Measurements from ENCODE around the gene BORCS6. TPM values are rescaled to one million over a fixed set of nuclear protein-coding genes. Genes with fewer than 3 reads are reported as not detected.

The BORCS6 gene
- total RNA-seq, 1 donor from 2014 or later: 12.4 TPM

DNA sequence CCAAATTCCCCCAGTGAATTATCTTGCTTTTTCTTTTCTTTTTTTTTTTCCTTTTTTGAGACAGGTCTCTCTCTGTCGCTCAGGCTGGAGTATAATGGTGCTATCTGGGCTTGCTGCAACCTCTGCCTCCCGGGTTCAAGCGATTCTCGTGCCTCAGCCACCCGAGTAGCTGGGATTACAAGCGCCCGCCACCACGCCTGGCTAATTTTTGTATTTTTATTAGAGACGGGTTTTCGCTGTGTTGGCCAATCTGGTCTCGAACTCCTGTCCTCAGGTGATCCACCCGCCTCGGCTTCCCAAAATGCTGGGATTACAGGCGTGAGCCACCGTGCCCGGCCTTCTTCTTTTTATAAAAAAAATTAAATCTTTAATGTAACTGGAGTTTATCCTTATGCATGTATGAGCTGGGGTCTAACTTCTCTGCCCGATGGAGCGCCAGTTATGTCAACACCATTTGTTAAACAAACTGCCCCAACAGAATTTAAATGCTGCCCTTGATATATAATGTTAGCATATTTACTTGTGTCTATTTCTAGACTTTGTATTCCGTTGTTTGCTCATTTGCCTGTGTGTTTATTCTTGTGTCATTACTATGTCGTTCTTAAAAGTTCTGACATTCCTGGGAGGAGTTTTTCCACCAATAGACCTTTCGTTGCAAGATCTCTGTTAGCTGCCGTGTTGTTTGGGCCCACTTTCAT lies 20.9 kb upstream of the BORCS6 start:
- DNase-seq (ENCODE audit: low spot score): no peak

DNA sequence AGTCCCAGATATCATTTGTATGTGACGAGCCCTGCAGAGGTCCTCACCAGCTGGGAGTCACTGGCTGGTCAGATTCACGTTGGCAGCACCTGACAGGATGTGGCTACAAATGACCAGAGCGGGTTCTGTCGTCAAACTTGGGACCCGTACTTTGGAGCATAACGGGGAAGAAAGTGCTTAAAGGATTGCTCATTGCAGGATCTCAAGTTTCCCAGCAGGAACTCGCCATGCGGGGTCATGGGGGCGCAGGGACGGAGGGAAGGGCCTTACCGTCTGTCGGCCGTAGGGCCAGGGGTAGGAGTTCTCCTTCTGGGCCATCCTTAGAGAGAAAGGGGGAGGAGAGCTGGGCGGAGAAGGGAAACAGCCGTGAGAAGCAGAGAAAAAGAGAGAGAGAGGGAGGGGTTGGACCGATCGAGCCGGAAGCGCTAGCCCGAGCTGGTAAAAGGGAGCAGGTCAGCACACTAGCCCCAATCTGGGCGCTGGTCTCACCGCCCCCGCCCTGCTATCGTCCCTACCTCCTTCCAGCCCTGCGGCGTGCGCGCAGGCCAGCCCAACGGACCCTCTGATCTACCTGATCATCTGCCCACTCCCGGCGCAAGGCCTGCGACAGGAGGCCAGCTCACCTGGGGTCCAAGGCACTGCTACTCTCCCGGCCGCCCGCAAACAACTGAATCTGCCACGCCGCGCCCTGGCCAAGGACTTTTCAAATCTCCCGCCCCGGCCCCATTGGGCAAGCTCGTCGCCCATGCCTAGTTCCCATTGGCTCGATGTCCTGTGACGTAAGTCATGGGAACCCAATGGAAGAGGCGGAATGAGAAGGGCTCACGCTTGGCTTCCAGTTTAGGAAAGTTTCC lies 20.2 kb upstream of the BORCS6 start, which contains the start of gene AURKB:
Gene AURKB (minus strand): TSS at position 669 of the 854 bp plus-strand sequence. CDS start 351 bp downstream, at position 318.
- DNase-seq (ENCODE audit: low spot score): peak; percentile 96

DNA sequence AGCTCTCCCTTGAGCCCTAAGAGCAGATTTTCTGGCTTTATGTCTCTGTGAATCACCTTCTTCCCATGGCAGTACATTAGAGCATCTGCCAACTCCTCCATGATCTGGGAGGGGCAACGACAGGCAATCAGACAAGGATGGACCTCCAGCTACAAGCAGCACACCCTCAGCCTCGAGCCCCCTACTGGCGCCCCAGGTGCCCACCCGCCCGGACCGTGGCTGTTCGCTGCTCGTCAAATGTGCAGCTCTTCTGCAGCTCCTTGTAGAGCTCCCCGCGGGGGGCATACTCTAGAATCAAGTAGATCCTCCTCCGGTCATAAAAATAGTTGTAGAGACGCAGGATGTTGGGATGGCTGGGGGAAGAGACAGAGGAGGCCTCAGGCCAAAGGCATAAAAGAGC lies 16.6 kb upstream of the BORCS6 start:
- no peak for DNase-seq (ENCODE audit: low spot score)

DNA sequence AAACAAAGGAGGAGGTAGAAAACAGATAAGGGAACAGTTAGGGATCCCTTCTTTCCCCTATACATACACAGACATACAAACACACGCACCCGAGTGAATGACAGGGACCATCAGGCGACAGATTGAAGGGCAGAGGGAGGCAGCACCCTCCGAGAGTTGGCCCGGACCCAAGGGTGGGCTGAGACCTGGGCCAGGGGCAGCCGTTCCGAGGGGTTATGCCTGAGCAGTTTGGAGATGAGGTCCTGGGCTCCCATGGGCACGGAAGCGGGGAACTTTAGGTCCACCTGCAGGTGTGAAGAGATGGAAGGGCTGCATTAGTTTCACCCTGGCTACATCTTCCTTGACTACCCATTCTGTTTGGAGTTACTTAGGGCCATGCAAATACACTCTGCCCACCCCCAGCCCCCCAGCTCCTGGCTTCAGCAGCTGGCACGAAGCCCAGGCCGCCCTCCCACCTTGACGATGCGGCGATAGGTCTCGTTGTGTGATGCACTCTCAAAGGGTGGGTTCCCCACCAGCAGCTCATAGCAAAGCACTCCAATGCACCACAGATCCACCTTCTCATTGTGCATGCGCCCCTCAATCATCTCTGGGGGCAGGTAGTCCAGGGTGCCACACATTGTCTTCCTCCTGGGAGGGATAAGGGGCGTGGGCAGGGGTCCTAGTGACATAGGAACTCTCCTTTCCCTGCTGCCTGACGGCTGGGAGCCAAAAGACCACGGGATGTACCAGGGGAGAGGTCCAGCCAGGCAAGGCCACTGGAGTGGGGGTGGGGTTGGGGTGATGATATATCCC lies 15.0 kb upstream of the BORCS6 start:
- DNase-seq (ENCODE audit: low spot score): no peak

DNA sequence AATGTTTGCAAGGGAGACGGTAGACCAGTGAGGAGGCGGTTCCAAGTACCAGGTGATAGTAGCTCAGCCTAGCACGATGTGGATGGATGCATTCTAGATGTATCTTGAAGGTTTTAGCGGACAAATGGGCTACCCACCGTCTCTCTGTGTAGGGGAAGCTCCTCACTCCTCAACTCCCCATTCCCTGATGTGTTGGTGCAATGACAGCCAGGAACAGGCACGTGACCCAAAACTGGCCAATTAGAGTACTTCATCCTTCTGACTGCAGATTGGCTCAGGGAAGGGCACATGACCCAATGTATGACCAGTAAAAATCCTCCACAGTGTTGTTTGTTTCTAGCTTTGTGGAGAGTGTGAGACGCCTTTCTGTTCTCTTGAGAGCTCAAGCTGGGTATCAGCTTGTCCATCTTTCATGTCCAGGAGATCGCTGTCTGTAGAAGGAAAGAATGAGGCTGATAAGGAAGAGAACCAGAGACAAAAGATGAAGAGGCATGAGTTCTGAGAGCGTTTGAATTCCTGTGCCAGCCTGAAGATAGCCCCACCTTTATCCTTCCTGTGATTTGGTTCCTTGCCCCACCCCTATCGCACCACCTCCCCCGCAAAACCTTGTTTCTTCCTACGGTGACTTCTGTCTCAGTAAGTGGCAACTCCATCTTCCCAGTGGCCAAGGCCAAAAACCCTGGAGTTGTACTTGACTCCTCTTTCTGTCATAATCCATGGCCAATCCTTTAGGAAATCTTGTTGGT lies 2.3 kb upstream of the BORCS6 start:
- peak; percentile 94 for DNase-seq (ENCODE audit: low spot score)

DNA sequence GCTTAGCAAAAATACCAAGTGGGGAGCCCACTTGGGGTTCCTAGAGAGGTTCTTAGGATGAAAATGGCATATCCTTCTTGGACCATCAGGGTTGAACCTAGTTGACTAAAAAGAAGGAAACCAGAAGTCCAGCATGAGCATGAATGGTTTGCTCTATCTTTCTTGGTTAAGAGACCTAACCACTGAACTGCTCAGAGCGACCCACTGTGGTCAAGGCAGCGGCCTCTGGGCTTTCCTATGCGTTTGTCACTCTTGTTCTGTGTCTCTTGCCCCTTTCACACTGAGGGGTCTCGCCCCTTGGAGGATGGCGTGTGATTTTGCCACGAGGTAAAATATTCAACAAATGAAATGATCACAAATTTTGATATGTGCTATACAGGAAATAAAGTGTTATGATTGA lies 526 bp upstream of the BORCS6 start:
- DNase-seq (ENCODE audit: low spot score): no peak

DNA sequence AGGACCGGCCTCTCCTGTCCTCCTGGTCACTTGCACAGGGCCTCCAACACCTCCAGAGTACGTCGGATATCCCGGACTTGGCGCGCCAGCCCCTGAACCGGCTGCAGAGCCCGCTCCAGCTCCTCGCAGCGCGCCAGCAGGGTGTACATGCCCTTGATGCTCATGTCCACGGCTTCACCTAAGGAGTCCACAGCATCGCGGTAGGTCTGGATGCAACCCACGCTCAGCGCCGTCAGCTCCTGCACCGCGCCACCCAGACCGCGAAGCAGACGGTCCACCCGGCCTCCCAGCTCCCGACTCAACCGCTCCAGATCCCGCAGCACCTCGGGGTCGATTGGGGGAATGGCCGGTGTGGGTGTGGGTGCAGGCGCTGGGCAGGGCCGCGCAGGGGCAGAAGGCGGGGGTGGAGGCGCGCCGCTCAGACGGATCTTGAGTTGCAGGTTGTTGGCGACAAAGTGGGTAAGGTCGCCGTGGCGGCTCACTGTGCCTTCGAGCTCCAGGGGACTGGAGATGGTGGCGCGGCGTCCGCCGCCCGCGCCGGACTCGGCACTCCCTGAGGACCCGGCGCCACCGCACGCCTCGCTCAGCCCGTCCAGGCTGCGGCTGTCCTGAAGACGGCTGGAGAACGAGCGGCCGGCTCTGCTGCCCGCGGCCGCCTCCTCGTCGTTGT lies 804 bp downstream of the BORCS6 start:
- DNase-seq (ENCODE audit: low spot score): no peak

DNA sequence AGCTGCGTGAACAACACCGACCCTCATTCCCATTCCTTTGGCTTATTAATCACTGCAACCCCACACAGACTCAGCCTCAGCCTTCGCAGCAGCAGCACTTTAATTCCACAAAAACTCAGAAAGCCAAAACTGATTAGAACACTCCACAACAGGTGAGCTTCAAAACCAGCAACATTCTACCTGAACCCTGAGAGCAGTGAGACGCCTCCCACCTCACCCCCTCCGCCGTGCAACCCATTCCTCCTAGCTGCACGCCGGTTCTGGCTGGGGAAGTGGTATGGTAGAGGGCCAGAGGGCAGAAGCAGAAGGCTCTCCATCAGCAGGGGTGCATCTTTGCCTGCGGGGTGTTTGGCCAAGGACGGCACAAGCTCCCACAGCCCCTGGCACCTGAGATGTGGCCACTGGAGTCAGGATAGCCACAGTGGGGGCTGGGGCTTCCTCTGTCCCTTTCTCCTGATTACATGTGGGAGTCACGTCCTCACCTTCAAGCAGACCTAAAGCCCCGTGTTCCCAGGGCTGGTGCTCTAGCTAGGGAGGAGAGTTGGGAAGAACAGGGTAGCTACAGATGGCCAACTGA lies 1.6 kb downstream of the BORCS6 start:
- no peak for DNase-seq (ENCODE audit: low spot score)

DNA sequence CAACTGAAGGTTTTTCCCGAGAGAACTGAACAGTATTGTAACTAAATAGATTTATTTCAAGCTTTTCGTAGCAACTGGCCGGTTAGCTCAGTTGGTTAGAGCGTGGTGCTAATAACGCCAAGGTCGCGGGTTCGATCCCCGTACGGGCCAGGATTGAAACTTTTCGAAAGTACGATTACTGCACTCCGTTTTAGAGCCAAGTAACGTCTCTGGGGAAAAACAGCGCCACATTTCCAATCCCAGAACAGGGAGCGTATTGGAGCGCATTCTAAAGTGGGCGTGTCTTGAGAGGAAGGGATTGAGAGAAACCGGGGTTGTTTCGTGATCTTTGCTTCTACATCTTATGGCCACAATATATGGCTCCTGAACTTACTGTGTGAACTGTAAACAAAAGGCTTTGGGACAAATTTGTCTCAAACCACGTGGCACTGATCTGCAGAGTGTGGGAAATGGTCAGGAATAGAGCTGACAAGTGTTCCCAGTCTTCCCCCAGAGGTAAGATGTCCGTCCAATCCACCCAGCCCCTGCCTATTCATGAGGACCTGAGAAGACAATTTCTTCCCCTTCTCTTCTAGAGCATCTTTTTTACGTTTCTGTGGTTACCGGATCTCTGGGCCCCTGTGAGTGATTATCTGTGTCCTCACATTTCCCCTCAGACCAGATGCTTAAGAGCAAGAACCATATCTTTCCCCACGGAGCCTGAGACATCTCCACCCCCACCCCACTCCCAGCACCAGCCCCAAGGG lies 2.3 kb downstream of the BORCS6 start:
- peak; percentile 95 for DNase-seq (ENCODE audit: low spot score)

DNA sequence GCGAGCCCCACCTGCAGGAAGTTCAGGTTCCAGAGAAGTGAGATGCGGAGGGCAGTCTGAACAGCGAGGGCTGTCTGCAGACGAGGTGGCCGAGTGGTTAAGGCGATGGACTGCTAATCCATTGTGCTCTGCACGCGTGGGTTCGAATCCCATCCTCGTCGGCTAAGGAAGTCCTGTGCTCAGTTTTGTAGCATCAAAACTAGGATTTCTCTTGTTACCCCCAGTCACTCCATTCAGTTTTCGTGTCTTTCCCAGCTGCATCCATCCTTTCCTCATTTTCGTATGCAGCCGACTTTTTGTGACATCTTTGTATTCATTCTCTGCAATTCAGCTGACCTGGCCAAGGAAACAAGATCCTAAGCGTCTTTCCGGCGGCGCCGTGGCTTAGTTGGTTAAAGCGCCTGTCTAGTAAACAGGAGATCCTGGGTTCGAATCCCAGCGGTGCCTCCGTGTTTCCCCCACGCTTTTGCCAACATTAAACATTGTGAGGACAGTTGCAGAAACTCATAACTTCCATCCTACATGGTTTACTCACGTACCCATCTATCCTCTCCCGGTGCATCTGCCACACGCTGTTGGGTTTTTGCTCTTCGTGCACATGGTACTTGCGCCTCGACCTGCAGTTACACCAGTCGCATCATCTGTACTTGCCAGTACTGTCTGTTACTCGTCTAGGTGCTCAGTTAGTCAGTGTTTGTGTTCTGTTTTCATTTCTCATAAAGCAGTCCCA lies 3.0 kb downstream of the BORCS6 start:
- peak; percentile 95 for DNase-seq (ENCODE audit: low spot score)

DNA sequence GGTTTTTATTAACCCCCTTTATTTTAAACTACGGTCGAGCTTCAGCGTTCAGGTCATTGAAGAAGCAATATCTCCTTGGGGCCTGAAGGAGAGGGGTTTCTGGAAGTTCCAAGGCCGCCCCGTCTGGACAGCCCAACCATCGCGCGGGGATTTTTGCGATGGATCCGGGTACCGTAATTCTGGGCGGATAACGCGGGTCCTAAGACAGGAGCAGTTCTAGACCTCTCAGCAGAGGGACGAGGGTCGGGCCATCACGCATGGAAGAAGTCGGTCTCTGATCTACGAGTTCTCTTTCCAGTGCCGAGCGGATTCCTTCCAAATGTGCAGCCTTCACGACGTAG lies 3.6 kb downstream of the BORCS6 start:
- DNase-seq (ENCODE audit: low spot score): no peak

DNA sequence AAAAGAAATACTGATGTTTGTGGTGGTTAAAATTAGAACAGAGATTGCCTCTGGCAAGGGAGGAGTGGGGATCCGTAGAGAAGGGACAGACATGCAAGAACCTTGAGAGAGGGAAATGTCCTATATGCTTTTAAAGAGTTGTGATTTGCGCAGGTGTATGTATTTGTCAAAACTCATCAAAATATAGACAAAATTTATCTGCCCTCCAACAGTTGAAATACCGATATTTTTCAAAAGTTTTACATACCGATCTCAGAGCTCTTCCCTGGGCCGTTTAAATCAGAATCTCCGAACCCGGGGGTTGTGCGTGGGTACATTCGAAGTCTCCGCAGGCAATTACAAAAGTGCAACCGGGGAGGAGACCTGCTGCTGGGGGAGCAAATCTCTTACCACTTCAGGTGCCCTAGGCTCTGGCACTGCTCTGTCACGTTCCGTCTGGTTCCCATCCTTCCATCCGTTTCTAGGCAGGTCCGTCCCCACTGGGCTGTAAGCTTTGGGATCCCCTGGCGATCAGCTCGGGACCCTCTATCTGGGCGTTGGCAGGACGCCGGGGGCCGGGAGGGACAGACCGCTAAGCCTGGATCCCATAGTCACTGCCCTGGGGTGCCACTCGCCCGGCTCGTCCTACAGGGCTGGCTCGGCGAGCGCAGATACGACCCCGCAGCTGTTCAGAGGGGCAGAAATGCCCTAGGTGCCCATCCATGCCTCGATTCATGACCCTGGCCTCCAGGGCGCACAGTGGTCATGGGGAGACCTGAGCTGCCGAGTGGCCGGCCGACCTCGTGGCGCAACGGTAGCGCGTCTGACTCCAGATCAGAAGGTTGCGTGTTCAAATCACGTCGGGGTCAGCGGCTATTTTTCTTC lies 4.2 kb downstream of the BORCS6 start:
- DNase-seq (ENCODE audit: low spot score): peak; percentile 94

DNA sequence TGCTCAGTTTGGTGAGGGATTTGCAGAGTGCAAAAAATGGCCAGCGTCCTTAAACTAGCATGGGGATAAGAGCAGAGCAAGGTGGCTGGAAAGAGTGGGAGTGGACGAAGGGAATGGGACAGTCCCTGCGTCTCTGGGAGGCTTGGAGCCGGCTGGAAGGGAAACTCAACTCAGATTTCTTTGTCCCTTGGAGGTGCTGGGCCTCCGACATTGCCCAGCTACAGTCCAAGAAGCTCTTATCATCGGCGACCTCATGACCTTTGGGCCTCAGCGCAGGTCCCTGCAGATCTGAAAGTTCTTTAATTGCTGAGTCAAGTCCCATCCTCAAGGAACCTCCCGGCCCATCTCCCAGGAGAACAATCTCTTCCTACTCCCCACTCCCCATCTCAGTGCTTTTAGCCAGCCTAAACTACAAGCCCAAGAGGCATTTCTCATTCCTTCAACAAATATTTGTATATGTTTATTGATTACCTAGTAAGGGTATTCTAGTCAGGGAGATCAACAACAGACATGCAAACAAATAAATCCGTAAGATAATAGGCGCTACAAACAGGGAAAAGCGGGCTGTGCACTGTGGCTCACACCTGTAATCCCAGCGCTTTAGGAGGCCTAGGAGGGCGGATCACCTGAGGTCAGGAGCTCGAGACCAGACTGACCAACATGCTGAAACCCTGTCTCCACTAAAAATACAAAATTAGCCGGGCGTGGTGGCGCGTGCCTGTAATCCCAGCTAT lies 12.8 kb downstream of the BORCS6 start:
- DNase-seq (ENCODE audit: low spot score): no peak

DNA sequence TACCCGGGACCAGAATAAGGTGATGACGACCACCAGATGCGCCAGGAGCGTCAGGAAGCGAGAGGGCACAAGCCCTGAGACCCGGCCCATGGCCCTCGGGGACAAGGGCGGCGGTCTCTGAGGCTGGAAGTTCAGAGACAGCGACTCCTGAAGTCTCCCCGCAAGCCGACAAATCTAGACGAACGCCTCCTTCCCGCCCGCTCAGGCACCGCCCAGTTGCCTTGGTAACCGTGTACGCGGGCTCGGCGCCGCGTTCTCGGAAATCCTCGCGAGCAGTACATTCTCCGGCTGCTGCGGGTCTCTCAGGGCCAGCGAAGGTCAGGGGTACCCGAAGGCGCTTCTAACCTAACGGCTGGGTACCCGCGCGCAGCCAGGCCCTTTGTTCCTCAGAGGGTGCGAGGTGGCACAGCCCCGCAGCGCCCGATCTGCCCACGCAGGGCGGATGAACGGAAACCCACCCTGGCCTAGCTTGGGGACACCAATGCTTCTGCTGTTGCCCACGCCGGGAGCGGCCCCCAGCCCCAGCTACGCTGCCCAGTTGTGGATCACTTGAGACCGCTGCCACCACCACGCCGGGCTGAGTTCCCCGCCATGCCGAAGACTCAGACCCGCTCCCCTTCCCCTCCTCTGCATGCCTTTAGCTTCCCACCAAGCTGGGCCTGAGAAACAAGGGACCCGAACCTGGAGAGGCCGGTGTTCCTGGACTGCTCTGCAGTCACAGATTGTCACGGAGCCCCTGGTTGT lies 13.6 kb downstream of the BORCS6 start, which contains the start of gene TMEM107:
Gene TMEM107 (minus strand): TSS at position 184 of the 744 bp plus-strand sequence. CDS start 94 bp downstream, at position 90.
- DNase-seq (ENCODE audit: low spot score): peak; percentile 88

DNA sequence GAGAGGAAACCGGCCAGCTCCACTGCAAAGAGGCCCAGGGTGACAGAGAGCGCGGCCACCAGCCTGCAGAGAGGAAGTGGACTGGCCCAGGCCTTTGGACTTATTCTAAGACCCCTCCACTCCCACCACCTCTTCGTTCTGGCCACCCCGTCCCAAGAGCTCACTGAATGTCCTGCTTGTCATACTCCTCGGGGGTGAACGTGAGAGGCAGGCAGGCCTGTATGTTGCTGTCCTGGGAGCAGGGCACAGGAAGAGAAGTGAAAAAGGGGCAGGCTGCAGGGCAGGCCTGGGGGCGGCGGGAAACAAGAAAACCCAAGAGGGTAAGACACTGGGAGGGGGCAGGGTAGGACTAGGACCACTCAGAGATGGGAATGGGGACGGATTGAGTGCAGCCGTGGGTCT lies 14.2 kb downstream of the BORCS6 start:
- DNase-seq (ENCODE audit: low spot score): no peak

DNA sequence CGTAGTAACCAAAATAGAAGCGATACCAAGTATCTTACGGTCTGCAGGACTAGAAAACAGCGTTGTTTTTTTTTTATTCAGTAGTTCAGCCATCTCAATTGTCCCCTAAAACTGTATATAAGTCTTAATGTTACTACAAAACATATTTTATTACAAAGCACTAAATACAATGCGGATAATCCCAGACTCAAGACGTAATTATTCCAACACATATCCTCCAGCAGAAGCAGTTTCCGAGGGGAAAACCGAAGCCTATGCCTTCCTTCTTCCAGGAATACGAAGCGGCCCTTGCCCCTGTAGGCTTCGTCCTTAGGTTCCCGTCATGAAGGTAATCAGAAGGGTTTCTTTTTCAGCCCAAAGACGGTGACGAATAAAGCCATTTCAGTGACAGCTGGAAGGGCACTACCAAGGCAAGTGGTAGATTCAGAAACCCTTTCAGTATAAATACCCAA lies 16.1 kb downstream of the BORCS6 start:
- no peak for DNase-seq (ENCODE audit: low spot score)

Measured in mucosa of gallbladder (tissue), 1 donor.